Measurements from ENCODE around the gene SAMM50.

The SAMM50 gene

GRCh38 chr22:43968614-43969013 lies 13.4 kb downstream of the SAMM50 start:
- DNase-seq (ENCODE audit: low read depth), result no peak
- no peak for TF ChIP-seq CTCF (conservative IDR thresholded peaks at IDR 0.05; ENCODE audit: control insufficient read depth, insufficient read depth, low read depth, low read length)
- no peak overlapping the region for H3K4me3 ChIP-seq (ENCODE audit: control insufficient read depth, low read depth, low read length)

- DNase-seq (ENCODE audit: low read depth), result no peak
- H3K4me3 ChIP-seq (ENCODE audit: control insufficient read depth, low read depth, low read length), result no peak overlapping the region
- no peak for TF ChIP-seq CTCF (conservative IDR thresholded peaks at IDR 0.05; ENCODE audit: control insufficient read depth, insufficient read depth, low read depth, low read length)
These were observed 14.0 kb downstream of the SAMM50 start for GRCh38 chr22:43969021-43969878.

GRCh38 chr22:43969989-43970755 lies 14.9 kb downstream of the SAMM50 start:
- no peak for DNase-seq (ENCODE audit: low read depth)
- no peak for TF ChIP-seq CTCF (conservative IDR thresholded peaks at IDR 0.05; ENCODE audit: control insufficient read depth, insufficient read depth, low read depth, low read length)
- no peak overlapping the region for H3K4me3 ChIP-seq (ENCODE audit: control insufficient read depth, low read depth, low read length)

- DNase-seq (ENCODE audit: low read depth), result no peak
- TF ChIP-seq CTCF (conservative IDR thresholded peaks at IDR 0.05; ENCODE audit: control insufficient read depth, insufficient read depth, low read depth, low read length), result no peak
- no peak overlapping the region for H3K4me3 ChIP-seq (ENCODE audit: control insufficient read depth, low read depth, low read length)
These were observed 15.9 kb downstream of the SAMM50 start for GRCh38 chr22:43971112-43971511.

- no peak for DNase-seq (ENCODE audit: low read depth)
- no peak for TF ChIP-seq CTCF (conservative IDR thresholded peaks at IDR 0.05; ENCODE audit: control insufficient read depth, insufficient read depth, low read depth, low read length)
- no peak overlapping the region for H3K4me3 ChIP-seq (ENCODE audit: control insufficient read depth, low read depth, low read length)
These were observed 17.8 kb downstream of the SAMM50 start for GRCh38 chr22:43972931-43973462.

GRCh38 chr22:43974028-43974545 lies 18.8 kb downstream of the SAMM50 start:
- no peak overlapping the region for H3K4me3 ChIP-seq (ENCODE audit: control insufficient read depth, low read depth, low read length)
- TF ChIP-seq CTCF (conservative IDR thresholded peaks at IDR 0.05; ENCODE audit: control insufficient read depth, insufficient read depth, low read depth, low read length), result no peak

More at GRCh38 chr22:43974028-43974545, 18.8 kb downstream of the SAMM50 start:
- no peak for DNase-seq (ENCODE audit: low read depth)
